HG03354 (cell line): Measurements from ENCODE around the gene CD44.

Experiments used
- ATAC-seq: cut with Tn5 transposase; IDR thresholded peaks from one replicate; pipeline ENCODE4 v1.9.1; 2021; ENCODE audit warnings: mild to moderate bottlenecking; ENCODE audit not compliant: unreplicated experiment, poor library complexity, severe bottlenecking

Gene CD44

DNA sequence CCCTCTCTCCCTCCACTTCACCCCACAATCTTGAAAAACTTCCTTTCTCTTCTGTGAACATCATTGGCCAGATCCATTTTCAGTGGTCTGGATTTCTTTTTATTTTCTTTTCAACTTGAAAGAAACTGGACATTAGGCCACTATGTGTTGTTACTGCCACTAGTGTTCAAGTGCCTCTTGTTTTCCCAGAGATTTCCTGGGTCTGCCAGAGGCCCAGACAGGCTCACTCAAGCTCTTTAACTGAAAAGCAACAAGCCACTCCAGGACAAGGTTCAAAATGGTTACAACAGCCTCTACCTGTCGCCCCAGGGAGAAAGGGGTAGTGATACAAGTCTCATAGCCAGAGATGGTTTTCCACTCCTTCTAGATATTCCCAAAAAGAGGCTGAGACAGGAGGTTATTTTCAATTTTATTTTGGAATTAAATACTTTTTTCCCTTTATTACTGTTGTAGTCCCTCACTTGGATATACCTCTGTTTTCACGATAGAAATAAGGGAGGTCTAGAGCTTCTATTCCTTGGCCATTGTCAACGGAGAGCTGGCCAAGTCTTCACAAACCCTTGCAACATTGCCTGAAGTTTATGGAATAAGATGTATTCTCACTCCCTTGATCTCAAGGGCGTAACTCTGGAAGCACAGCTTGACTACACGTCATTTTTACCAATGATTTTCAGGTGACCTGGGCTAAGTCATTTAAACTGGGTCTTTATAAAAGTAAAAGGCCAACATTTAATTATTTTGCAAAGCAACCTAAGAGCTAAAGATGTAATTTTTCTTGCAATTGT lies 92.3 kb downstream of the CD44 start:
- no peak for ATAC-seq

DNA sequence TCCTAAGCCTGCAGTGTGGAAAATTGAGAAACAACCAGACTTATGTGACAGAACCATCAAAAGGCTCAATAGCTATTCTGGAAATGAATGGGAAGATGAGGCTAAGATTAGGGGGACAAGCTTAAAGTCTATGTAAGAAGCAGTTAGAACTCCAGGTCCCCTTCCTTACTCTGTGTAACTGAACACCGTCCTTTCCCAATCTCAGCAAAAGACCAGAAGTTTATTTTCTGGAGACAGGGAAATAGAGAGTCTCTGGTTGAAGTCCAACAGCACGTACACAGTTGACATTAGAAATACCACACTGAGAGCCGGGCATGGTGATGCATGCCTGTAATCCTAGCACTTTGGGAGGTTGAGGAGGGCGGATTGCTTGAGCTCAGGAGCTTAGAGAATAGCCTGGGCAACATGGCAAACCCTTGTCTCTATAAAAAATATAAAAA lies 93.9 kb downstream of the CD44 start:
- no peak for ATAC-seq

DNA sequence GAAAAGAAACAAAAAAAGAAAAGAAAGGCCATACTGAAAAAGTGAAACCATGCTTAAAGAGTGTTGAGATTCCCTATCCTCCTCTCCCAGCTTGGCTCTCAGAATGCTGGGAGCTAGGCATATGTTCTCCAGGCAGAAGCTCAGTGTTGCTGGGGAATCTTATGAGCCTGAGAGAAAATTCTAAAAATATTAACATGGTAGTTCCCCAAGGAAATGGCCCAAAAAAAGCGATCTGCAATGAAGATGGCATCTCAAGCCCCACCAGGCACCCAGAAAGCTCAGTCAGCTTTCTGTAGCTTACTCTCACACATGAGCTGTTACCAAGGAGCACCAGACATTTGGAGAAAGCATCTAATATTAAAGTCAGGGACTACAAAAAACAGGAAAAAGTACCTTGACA lies 94.5 kb downstream of the CD44 start:
- no peak for ATAC-seq

DNA sequence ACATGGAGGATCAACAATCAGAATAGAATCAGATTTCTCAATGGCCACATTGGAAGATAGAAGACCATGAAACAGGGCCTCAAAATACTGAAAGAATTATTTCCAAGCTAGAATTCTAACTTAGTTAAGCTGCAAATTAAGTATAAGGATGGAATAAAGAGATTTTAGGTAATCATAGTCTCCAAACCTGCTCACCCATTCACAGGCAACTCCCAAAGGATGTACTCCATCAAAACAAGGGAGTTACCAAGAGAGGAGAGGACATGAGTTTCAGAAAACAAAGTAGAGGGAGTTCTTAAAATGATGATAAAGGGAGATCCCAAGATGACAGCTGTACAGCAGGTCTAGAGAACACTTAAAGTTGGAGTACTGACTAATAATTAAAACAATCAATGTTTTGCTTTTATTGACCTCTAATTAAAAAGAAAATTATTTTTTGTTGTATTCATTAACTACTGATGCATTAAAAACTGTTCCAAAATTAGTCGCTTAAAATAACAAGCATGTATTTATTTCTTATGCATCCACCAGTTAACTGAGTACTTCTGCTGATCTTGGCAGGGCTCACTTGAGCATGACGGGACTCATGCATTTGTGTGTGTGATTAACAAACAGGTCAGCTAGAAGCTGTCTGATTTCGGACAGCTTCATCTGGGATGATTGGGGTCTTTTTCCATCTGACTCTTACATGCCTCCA lies 95.6 kb downstream of the CD44 start:
- no peak for ATAC-seq

DNA sequence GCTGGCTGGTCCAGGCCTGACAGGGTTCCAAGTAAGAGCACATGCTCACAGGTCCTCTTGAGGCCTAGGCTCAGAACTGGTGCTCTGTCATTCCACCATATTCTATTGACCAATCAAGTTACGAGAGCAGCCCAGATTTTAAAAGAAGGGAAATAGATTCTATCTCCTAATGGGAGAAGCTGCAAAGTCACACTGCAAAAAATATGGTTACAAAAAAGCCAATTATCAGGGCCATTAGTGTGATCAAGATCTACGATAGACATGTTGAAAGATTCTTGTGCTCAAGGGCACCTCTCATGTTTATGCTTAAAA lies 96.1 kb downstream of the CD44 start:
- ATAC-seq: no peak

DNA sequence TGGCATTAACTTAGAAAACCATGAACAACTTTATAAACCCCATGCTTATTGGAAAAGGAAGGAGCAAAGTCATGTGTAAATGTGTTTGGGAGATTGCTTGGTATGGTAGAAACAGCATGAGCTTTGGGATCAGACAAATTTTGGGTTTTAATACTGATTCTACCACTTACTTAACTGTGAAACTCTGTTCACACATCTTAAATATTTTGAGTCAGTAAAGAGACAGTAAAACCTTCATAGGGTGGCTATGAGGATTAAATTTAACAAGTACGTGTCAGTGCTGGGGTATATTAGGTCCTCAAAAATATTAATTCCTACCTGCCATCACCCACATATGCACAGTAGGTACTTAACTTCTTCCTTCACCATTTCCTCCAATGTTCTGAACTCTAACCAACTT lies 96.5 kb downstream of the CD44 start:
- no peak for ATAC-seq

DNA sequence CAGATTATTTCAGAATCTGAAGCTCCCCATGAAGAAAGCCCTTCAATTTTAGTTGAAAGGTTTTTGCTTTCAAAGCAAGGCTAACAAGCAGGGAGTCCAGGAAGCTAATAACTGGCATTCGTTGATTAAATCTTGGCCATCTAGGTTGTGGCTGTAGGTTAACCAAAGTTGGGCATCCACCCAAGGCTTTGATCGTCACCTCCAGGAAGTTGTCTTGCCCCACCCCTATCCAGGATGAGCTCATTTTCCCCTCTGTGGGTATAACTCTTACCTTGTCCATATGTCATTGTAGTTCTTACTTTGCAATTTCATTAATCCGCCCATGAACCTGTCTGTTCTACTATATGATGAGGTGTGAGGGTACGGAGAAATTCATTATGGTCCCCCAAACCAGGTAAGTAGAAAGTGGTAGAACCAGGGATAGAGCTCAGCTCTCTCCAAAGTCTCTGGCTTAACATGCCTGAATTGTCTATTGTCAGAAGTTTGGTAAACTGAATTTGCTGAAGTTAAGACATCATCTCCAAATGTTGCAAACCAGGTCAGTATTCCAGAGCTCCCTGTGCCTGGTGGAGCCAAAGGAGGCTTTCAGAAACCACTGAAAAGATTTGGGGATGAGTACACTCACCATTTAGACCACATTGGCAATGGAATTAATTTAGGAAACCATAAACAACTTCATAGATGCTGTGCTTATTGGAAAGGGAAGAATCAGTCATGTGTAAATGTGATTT lies 97.1 kb downstream of the CD44 start:
- no peak for ATAC-seq

DNA sequence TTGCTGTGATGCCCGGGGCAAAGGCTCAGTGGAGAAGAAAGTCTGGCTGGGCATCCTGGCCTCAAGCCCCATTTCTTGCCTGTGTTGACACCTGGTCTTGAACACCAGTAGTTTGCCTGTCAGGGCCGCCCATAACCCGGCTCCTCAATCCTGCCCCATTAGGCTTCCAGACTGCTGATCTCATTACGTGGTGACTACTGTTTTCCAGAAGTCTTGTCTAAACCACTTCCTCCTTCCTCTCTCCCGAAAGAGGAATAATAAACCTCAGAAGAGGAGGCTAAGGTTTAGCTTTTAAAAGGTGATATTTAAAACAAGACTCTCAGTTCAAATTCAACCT lies 97.7 kb downstream of the CD44 start:
- ATAC-seq: no peak

DNA sequence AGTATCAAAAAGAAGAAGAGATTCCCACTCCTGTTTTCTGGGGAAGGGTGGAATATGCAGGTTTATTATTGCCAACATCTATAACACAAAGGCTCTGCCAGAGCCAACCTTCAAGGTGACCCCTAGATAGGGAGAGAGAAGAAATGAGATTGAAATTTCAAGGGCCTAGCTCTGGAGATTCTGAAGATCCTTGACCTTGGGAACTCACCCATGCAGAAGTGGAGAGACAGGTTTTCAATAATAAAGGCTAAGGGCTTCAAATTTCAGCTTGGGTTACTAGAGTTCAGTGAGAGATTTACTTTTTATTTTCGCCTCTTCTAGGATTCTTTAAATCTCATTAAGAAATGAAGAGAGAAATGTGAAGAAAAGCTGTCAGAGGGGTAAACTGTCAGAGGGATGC lies 98.4 kb downstream of the CD44 start:
- no peak for ATAC-seq

DNA sequence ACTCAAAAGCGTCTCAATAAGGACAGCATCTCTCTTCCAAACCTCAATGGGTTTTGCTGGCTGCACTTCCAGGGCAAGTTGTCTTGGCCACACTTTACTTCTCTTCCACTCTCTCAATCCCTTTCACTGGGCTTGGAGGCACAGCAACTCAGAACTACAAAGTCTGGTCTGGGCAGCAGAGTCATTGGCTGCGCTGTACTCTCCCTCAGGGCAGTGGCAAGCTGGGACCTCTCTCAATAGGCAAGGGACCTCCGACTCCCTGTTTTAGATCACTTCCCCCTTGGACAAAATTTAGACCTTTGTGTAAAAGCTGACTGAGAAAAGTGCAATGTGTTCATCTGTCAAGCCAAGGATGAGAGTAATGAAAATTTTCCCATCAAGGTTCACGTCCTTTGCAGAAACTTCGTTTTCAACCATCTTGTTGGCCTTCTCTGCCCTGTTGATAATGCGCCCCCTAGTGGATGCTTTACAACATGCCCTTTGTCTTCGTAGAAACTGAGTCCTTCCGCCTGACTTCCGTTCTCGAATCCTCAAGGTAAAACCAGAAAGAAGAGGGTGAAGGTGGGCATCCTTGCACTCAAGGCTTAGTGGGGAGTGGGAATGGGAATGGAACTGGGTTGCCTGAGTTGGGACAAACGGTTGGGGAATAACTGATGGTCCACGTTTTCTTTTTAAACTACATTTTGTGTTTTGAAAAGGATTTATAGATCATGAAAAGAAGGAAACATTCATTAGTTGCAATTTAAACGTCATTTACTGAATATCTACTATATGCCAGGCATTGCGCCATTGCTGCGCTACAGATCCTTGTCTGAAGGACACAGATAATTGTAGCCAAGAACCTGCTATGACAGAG lies 99.1 kb downstream of the CD44 start:
- no peak for ATAC-seq

DNA sequence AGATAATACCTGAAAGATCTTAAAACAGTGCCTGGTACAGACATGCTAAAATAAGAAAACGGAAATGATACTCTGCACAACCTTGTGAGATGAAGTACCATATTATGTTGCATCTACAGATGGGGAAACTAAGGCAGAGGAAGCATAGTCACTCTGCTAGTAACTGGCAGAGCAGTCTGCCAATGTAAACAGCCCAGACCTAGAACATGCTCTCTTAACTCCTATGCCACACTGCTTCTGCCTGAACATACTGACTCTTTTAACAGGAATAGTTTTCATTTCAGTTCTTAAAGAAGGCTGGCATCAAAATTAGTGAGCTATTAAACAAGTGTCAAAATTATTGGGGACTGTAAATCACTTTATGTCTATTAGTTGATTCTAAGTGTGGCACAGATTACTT lies 99.9 kb downstream of the CD44 start:
- no peak for ATAC-seq

DNA sequence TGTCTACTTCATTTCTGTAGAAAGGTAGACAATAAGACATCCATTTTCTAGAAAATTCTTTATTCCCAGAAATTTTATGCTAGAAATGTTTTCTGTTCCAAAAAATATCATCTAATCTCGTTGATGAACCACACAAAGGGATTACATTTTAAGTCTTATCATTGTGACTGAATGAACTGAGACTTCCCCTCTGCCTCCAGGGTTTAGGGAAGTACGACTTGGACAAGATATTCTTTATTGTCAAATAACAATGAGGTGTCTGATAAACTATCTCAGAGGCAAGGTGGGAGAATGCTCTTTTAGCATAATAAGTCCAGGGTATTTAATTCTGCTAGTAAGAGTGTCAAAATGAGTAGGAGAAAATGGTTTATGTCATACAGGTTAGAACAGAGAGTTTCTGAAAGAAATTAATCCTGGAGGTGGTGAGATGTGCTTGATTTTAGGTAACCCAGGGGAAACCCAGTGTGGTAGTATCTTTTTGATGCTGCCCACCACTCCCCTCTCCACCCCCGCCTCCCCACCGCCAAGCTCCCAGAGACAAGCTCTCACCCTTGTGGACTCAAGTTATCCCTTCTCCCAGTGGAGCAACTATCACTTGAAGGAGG lies 100.6 kb downstream of the CD44 start:
- ATAC-seq: no peak

DNA sequence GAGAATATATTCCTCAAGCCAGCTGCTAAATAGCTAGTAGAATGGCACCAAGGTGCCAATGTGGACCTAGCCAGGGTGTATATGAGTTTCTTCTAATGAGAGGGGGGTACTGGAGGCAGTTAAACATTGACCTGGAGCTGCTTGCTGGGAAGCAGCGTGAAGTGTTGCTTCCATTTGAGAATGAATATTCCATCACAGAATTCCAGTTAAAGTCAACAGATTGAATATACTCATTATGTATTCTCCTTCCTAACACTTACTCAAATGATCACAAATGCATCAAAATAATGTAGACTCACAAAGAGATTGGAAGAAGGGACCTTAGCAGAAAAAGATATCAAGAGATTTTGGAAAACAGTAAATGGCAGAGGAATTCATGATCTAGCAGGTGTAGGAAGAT lies 102.1 kb downstream of the CD44 start:
- no peak for ATAC-seq

DNA sequence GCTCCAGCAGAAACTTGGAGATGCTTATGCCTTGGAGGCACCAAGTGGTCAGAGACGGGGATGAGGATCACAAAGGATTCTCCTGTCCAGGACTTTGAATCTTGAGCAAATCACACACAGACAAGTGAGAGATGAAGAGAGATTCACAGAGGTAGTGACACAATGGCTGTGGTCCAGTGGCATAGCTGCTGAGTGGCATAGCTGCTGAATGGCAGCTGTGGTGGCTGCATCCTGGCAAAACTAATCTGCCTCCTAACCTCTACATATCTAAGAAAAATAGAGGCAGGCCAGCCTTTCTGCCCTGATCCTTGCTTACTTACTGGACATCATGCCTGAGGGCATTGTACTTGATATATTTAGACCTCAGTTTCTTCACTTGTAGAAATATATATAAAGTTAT lies 102.6 kb downstream of the CD44 start:
- ATAC-seq: no peak

DNA sequence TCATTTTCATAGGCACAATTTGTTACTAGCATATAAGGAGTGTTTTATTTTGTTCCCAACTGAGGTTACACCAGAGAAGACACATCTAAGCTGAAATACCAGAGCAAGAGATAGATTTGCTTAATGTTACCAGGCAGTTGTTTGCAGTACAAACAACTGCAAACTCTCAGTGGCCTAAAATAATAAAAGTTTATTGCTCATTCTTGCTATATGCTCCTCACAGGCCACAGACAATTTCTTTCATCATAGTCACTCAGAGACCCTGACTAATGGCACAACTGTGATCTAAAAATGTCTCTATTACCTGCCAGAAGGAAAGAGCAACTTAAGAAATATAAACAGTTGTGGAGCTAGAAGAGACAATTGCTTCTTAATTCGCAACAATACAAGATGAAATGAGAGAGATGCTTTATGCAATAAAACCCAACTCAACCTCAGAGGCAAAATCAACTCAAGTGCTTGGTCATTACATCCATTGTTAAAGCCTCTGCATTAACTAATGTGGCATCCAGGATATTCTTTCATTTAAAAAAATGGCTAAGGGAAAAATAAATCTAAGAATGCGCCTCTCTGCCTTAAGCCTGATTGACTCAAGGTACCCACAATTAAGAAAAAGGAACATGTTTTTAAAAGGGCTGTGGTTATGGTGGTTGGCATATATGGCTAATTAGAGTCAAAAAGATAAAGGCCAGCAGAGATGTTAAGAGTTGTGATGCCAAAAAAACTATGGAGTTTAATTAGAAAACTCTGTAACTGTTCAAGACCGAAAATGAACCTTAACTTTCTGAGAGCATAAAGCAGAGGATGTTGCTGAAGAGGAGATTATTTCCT lies 103.7 kb downstream of the CD44 start:
- ATAC-seq: no peak

DNA sequence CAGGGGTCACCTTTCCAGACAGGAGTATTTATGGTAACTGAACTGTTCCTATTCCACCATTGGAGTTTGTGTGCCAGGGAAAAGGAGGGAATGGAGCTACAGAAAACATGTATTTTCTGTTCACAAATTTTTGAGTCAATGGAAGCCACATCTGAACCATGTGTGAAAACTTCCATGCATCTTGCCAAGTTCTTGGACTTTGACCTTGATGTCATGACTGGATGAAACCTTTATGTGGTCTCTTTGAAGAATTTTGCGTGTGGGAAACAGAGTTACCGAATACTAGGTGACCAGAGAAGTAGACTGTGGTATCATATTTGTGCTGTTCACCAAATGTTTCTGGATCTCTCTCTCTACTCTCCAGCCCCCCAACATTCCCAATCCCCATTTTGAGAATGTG lies 104.8 kb downstream of the CD44 start:
- ATAC-seq: no peak

DNA sequence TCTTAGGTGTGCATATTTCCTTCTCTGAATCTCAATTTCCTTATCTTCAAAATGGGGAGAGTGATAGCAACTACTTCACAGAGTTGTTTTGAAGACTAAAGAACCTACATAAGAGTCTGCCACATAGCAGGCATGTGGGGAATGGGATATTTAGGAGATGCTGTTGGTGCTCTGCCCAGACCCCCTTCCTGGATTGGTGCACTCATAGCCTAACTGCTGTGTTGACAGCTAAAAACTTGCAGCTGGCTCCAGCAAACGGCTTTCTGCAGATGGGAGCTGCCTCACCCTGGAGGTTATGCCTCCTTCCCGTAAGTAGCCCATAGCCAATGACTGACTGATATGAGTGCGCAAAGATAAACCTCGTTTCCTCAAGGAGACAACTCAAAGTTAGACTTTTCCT lies 106.1 kb downstream of the CD44 start:
- ATAC-seq: no peak

DNA sequence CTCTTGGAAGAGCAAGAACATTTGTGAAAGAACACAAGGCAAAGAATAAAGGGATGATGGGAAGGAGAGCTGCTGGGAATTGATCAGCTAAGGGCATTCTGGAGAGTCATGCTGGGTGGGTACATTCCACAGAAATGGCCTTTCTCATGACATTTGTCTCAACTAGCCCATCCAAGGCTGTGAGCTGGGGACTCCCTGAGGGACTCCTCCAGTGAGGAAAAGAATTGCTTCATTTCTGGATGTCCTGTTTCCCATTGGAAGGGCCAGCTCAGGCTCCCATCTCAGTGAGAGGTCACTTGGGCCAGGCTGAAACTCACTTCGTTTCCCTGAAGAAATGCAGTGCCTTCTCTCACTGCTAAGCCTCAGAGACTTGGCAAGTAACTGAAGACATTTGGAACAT lies 106.8 kb downstream of the CD44 start:
- ATAC-seq: no peak

DNA sequence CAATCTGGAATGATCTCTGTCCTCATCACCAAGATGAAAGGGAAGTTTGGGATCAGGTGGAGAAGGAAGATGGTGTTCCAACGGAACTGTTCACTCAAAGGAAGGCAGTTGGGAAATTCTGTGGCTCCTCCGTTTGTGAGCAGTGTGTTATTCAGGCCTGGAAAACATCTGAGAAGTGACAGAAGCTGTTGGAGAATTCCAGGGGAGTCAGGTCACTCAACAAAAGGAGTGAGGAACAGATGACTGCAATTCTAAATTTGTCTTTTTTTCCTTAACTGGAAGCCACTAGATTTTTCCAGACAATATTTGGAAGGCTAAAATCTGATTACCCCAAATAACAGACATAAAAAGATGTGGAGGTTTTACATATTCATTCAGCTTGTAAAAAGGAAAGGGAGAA lies 107.8 kb downstream of the CD44 start:
- ATAC-seq: no peak
